Placental pericyte (primary cell): ENCODE measurements around the gene NDRG3. TPM values are rescaled to one million over a fixed set of nuclear protein-coding genes. Genes with fewer than 3 reads are reported as not detected.

Experiments
- small RNA-seq: library from RNA; depleted of rRNA; stranded (forward); fragments of <200 nt; gene quantifications from one replicate; pipeline ENCODE3, GENCODE V24; 2012; ENCODE audit warnings: low replicate concordance
- total RNA-seq: library from RNA; depleted of rRNA; stranded (reverse); fragments of >200 nt; gene quantifications from 2 replicates; pipeline ENCODE4 v1.2.3, GENCODE V29; 2012

NDRG3 gene
- total RNA-seq = 15.1 and 25.9 TPM in 2 replicates

DNA sequence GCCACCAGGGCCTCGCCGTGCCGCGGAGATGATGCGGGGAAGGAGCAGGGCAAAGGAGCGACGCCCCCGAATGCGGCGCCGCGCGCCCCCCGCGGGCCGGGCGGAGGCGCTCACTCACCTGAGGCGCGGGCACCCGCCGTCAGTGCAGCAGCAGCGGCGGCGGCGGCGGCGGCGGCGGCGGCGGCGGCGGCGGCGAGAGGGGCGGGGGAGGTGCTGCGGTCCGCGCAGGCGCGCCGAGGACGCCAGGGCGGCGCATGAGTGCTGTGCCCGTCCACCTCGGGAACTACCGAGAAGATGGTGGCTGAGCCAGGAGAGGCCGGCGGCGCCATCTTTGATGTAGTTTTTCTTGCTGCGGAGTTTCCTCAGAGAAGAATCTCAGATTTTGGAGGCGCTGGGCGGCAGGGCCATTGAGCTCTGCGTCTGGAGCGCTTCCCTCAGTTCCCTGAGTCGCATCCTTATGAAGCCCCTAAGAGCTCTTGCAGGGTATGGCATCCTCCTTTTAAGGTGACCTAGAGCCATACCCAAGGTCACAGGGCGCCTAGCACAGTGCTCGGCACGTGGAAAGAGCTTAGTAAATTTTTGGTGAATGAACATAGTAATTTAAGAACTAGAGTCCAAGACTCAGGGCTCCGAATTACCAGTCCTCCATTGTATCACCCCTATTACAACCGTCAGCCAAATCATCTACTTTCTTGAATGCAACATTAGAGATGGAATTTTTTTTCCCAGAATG lies at the start of gene NDRG3:
NDRG3 (minus strand) TSS at position 164 of the 733 bp plus-strand sequence. CDS start 24,355 bp downstream, outside the sequence.

DNA sequence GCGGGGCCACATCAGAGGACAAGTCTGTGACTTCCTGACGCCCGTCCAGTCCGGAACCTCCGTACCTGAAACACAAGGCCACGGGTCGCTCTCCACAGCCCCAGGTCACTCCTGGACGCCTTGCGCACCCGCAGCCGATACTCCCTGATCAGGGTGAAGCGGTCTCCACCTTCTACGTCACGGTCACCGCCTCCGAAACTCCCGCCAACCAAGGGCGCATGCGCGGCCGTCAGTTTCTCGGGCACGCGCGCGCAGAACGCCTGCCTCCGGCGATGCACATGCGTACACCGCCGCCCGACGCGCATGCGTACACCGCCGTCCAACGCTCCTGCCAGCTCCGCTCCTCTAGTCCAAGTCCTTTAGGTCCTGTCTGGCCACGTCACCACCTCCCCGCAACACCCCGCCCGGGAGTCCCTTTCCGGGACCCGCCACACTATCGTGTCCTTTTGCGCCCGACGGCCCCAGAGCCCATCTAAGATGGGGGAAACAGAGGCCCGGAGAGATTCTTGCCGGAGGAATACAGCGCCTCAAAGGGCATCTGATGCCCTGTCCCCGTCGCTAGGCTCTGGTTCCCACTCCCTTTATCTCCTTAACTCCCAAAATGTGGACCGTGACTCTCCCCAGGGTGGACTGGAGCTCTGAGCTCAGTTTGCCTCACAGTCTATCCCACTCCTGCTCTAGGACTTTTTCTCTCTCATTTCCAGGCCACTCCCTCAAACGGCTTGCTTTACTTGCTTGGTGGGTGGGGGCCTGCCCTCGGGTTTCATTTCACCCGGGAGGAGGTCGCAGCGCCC lies 27.9 kb upstream of the NDRG3 start, which contains the start of gene DSN1:
DSN1 (minus strand) TSS at position 167 of the 794 bp plus-strand sequence. CDS start 2,305 bp downstream, outside the sequence.

DNA sequence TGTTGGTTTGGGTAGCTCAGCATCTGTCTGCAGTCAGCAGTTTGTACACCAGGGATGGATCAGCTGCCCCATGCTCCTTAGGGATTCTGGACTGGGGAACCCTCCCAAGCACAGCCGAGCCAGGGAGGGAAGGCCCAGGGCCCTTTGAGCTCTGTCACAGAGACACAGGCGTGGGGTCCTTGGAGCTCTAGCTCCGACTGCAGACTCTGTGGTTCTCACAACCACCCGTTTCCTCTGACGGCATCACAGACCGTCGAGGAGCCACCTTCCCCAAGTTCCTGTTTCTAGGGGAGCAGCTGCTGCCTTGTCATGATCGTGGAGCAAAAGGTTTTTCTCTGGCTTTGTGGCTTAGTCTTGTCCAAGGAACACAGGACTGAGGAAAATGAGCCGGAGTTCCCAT lies 99.9 kb downstream of the NDRG3 start, which contains the start of gene SLA2:
SLA2 (minus strand) TSS at position 199 of the 400 bp plus-strand sequence. CDS start 4,861 bp downstream, outside the sequence.

DNA sequence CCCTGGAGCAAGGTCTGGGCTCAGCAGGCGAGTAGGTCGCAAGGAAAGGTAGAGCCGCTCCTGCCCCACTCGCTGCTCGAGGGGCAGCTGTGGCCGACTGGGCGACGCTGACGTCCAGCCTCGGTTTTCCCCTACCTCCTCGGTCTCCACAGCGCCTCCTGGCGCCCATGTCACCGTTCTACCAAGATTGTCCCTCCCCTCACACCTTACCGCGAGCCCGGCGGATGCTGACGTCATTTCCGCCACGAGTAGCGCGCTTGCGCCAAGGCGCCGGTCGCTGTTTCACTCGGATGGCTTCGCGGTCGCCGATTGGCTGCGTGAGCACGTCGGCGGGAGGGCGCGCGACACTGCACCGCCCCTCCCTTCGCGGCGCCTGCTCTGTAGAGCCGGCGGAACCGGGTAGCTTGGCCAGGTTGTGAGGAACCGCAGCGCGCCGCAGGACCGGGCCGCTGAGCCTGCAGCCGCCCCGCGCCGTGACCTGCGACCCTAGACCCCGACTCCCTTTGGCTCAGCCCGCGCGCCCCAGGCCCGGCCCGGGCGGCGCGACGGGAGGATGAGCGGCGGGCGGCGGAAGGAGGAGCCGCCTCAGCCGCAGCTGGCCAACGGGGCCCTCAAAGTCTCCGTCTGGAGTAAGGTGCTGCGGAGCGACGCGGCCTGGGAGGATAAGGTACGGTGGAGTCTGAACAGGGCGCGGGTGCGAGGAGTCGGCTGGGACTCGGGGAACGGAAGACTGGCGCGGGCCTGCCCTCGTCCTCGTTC lies 140.3 kb downstream of the NDRG3 start, which contains the start of gene RAB5IF:
RAB5IF (plus strand) TSS at position 381 of the 759 bp plus-strand sequence; CDS start at position 554, 173 bp downstream.

Small RNA genes lying within 50 kb of the gene (small RNA-seq; reads per million reads assigned to genes)
- not detected for gene RF00019

Other genes starting within 250 kb of the NDRG3 start
- gene MYL9, start 204.6 kb downstream of the NDRG3 start, total RNA-seq = 120 and 127 TPM in 2 replicates
- gene TGIF2, start 172.5 kb downstream of the NDRG3 start, total RNA-seq = 5.9 and 11.0 TPM in 2 replicates
- 73.1 and 87.8 TPM in 2 replicates for gene RAB5IF, start 140.3 kb downstream of the NDRG3 start, total RNA-seq
- gene SLA2, start 99.9 kb downstream of the NDRG3 start, total RNA-seq = not detected in 2 replicates
- gene DSN1, start 27.7 kb upstream of the NDRG3 start, total RNA-seq = 3.5 and 27.9 TPM in 2 replicates
- not detected in 2 replicates for gene TLDC2, start 130.0 kb upstream of the NDRG3 start, total RNA-seq
- gene SAMHD1, start 205.6 kb upstream of the NDRG3 start, total RNA-seq = 27.1 and 39.5 TPM in 2 replicates